H1 (cell line): ENCODE data around the gene INHBC. TPM values are rescaled to one million over a fixed set of nuclear protein-coding genes. Genes with fewer than 3 reads are reported as not detected.

Source experiments
- CTCF ChIA-PET: fragments of 300-600 bp; sonication (Branson Sonifier 250); formaldehyde crosslinking; loops from one replicate; lab custom pipeline; 2021; ENCODE audit not compliant: partially characterized antibody; lab: Charles Lee
- POLR2A ChIA-PET: fragments of 300-600 bp; sonication (Branson Sonifier 250); formaldehyde crosslinking; loops from one replicate; lab custom pipeline; 2021; ENCODE audit warnings: inconsistent platforms; ENCODE audit not compliant: partially characterized antibody; lab: Charles Lee
- DNase-seq, 2 experiments: peaks; one replicate each; pipeline versions ENCODE4 v3.0.0 to v3.0.0-alpha.2; 2010 to 2022; ENCODE audit warnings: low spot score in 2 of 2, low read depth in 1 of 2, mixed read lengths in 1 of 2
- FAIRE-seq: peaks from 2 replicates; lab custom pipeline; 2011; peaks lifted over from hg19 to GRCh38; lab: Jason Lieb, UNC
- H2AFZ ChIP-seq: 2 replicates; pipeline ENCODE4 v1.8.1; 2012; ENCODE audit warnings: low read length, inconsistent platforms
- H2AK5ac ChIP-seq: 2 replicates; pipeline ENCODE4 v1.6.1; 2013; ENCODE audit warnings: low read depth, low read length
- H2BK120ac ChIP-seq: replicated peaks from 2 replicates; pipeline ENCODE3; 2013; ENCODE audit warnings: low read depth, low read length, inconsistent platforms
- H2BK12ac ChIP-seq: 2 replicates; pipeline ENCODE4 v1.6.1; 2013; ENCODE audit warnings: low read depth, low read length
- H2BK15ac ChIP-seq: 2 replicates; pipeline ENCODE4 v1.6.1; 2013; ENCODE audit warnings: low read length
- H2BK20ac ChIP-seq: 2 replicates; pipeline ENCODE4 v1.6.1; 2013; ENCODE audit warnings: low read length
- H2BK5ac ChIP-seq: 2 replicates; pipeline ENCODE4 v1.6.1; 2013; ENCODE audit warnings: low read depth, low read length
- H3K14ac ChIP-seq: 2 replicates; pipeline ENCODE4 v1.6.1; 2013; ENCODE audit warnings: inconsistent platforms; ENCODE audit not compliant: insufficient read length
- H3K18ac ChIP-seq: 2 replicates; pipeline ENCODE4 v1.6.1; 2013; ENCODE audit warnings: low read length; ENCODE audit errors: extremely low read depth
- H3K23ac ChIP-seq: 2 replicates; pipeline ENCODE4 v1.6.1; 2013; ENCODE audit warnings: inconsistent platforms; ENCODE audit not compliant: insufficient read length
- H3K23me2 ChIP-seq: 2 replicates; pipeline ENCODE4 v1.6.1; 2013; ENCODE audit warnings: low read depth, low read length
- H3K27ac ChIP-seq: 2 replicates; pipeline ENCODE4 v1.6.1; 2011; ENCODE audit warnings: low read depth, low read length, inconsistent platforms
- H3K27me3 ChIP-seq, 4 experiments: replicated peaks in 1 of 4; 1 replicate in 1 of 4; 2 replicates in 3 of 4; pipeline versions ENCODE4 v1.6.1 to v1.8.1; 2011 to 2013; ENCODE audit warnings: low read length in 3 of 4, mild to moderate bottlenecking in 3 of 4, inconsistent platforms in 2 of 4, mixed read lengths in 2 of 4, moderate library complexity in 1 of 4; ENCODE audit not compliant: control insufficient read depth in 3 of 4, insufficient read depth in 3 of 4; ENCODE audit errors: extremely low read depth in 1 of 4
- H3K36me3 ChIP-seq, 4 experiments: 2 replicates each; pipeline versions ENCODE4 v1.6.1 to v1.8.1; 2011 to 2013; ENCODE audit warnings: mild to moderate bottlenecking in 4 of 4, low read length in 3 of 4, moderate library complexity in 2 of 4, control low read depth in 1 of 4, inconsistent platforms in 1 of 4; ENCODE audit not compliant: insufficient read depth in 4 of 4, control insufficient read depth in 2 of 4
- H3K4ac ChIP-seq: replicated peaks from 2 replicates; pipeline ENCODE3; 2013; ENCODE audit warnings: low read length, low read depth, mixed read lengths, inconsistent platforms; ENCODE audit not compliant: insufficient read length
- H3K4me1 ChIP-seq, 4 experiments: replicated peaks in 1 of 4; 1 replicate in 1 of 4; 2 replicates in 3 of 4; pipeline versions ENCODE4 v1.6.1 to v1.8.1; 2011 to 2013; ENCODE audit warnings: low read length in 3 of 4, inconsistent platforms in 2 of 4, mixed read lengths in 1 of 4; ENCODE audit not compliant: insufficient read depth in 4 of 4, control insufficient read depth in 3 of 4
- H3K4me2 ChIP-seq, 2 experiments: 2 replicates each; pipeline versions ENCODE4 v1.6.1 to v1.8.1; 2011 to 2013; ENCODE audit warnings: low read depth in 2 of 2, low read length in 2 of 2, control low read depth in 1 of 2, inconsistent platforms in 1 of 2, mild to moderate bottlenecking in 1 of 2; ENCODE audit not compliant: insufficient read depth in 1 of 2
- H3K4me3 ChIP-seq, 4 experiments: fragments of 200-600, 300-600 bp in 1 of 4; sonication (generic), shearing (Covaris generic), sonication (Bioruptor Twin) in 1 of 4; 2 replicates each; pipeline versions ENCODE4 v1.5.1 to v1.8.1; 2011 to 2016; ENCODE audit warnings: low read length in 4 of 4, low read depth in 3 of 4, control low read depth in 2 of 4, inconsistent platforms in 2 of 4, mild to moderate bottlenecking in 2 of 4, mixed read lengths in 1 of 4, moderate library complexity in 1 of 4; ENCODE audit not compliant: insufficient read depth in 2 of 4; ENCODE audit errors: extremely low read depth in 1 of 4
- H3K56ac ChIP-seq: replicated peaks from 2 replicates; pipeline ENCODE3; 2013; ENCODE audit warnings: low read depth, mild to moderate bottlenecking, mixed read lengths, low read length, inconsistent platforms; ENCODE audit not compliant: insufficient read length
- H3K79me1 ChIP-seq: 2 replicates; pipeline ENCODE4 v1.6.1; 2013; ENCODE audit warnings: low read depth, low read length, control low read depth
- H3K79me2 ChIP-seq, 2 experiments: 2 replicates each; pipeline versions ENCODE4 v1.6.1 to v1.8.1; 2012 to 2013; ENCODE audit warnings: low read length in 2 of 2, mild to moderate bottlenecking in 2 of 2, inconsistent platforms in 1 of 2; ENCODE audit not compliant: insufficient read depth in 2 of 2, control insufficient read depth in 1 of 2
- H3K9ac ChIP-seq, 4 experiments: replicated peaks in 1 of 4; 1 replicate in 1 of 4; 2 replicates in 3 of 4; pipeline versions ENCODE4 v1.6.1 to v1.8.1; 2011 to 2013; ENCODE audit warnings: low read depth in 3 of 4, low read length in 3 of 4, control low read depth in 2 of 4, mild to moderate bottlenecking in 2 of 4, moderate library complexity in 2 of 4, inconsistent platforms in 1 of 4; ENCODE audit errors: extremely low read depth in 1 of 4
- H3K9me3 ChIP-seq, 2 experiments: 2 replicates each; pipeline versions ENCODE4 v1.6.1 to v1.8.1; 2012 to 2013; ENCODE audit warnings: mild to moderate bottlenecking in 2 of 2, moderate library complexity in 2 of 2, control low read depth in 1 of 2, inconsistent platforms in 1 of 2, low read depth in 1 of 2, low read length in 1 of 2, mixed read lengths in 1 of 2; ENCODE audit not compliant: insufficient read depth in 2 of 2
- H4K20me1 ChIP-seq, 2 experiments: replicated peaks in 1 of 2; 2 replicates each; pipeline versions ENCODE3 to v1.8.1; 2011 to 2013; ENCODE audit warnings: inconsistent platforms in 2 of 2, low read length in 2 of 2, mild to moderate bottlenecking in 1 of 2; ENCODE audit not compliant: insufficient read depth in 2 of 2, control insufficient read depth in 1 of 2
- H4K5ac ChIP-seq: 2 replicates; pipeline ENCODE4 v1.6.1; 2013; ENCODE audit warnings: low read length, low read depth, mixed read lengths, inconsistent platforms; ENCODE audit not compliant: insufficient read length
- H4K8ac ChIP-seq: 2 replicates; pipeline ENCODE4 v1.8.0; 2013; ENCODE audit warnings: mild to moderate bottlenecking, moderate library complexity, low read length, inconsistent platforms; ENCODE audit not compliant: insufficient read depth; ENCODE audit errors: extremely low read depth
- H4K91ac ChIP-seq: replicated peaks from 2 replicates; pipeline ENCODE3; 2013; ENCODE audit warnings: low read length, mixed read lengths, inconsistent platforms; ENCODE audit not compliant: insufficient read length
- ASH2L ChIP-seq: fragments of 200-600, 300-600 bp; sonication (generic); IDR thresholded peaks from one replicate; pipeline ENCODE4 v1.7.1; 2017; ENCODE audit warnings: low read length
- BCL11A ChIP-seq, 2 experiments: IDR thresholded peaks; one replicate each; pipeline ENCODE4 v1.6.1; 2011; ENCODE audit warnings: low read depth in 2 of 2, low read length in 2 of 2, mild to moderate bottlenecking in 2 of 2
- BRCA1 ChIP-seq: IDR thresholded peaks from 2 replicates; pipeline ENCODE4 v1.6.1; 2012; ENCODE audit warnings: low read depth, low read length, improper control_type of control experiment
- CEBPB ChIP-seq: IDR thresholded peaks from 2 replicates; pipeline ENCODE4 v1.6.1; 2012; ENCODE audit warnings: low read depth, low read length
- GABPA ChIP-seq: IDR thresholded peaks from 2 replicates; pipeline ENCODE4 v1.6.1; 2011; ENCODE audit warnings: mild to moderate bottlenecking, low read length, moderate library complexity, borderline replicate concordance; ENCODE audit not compliant: insufficient read depth
- JUN ChIP-seq: IDR thresholded peaks from 2 replicates; pipeline ENCODE4 v1.6.1; 2011; ENCODE audit warnings: low read depth, mild to moderate bottlenecking, improper control_type of control experiment, low read length
- KDM5A ChIP-seq: fragments of 200-600 bp; IDR thresholded peaks from 2 replicates; pipeline ENCODE4 v1.7.1; 2012; ENCODE audit warnings: mild to moderate bottlenecking, low read length, inconsistent platforms, mixed read lengths
- MAFK ChIP-seq: IDR thresholded peaks from 2 replicates; pipeline ENCODE4 v1.6.1; 2012; ENCODE audit warnings: low read depth, mild to moderate bottlenecking, improper control_type of control experiment, low read length
- POU5F1 ChIP-seq: IDR thresholded peaks from 2 replicates; pipeline ENCODE4 v1.6.1; 2011; ENCODE audit warnings: low read depth, mild to moderate bottlenecking, low read length, moderate library complexity
- RFX5 ChIP-seq: IDR thresholded peaks from 2 replicates; pipeline ENCODE4 v1.6.1; 2011; ENCODE audit warnings: low read depth, low read length, improper control_type of control experiment, borderline replicate concordance
- SUZ12 ChIP-seq: fragments of 200-600 bp; sonication (generic); IDR thresholded peaks from 2 replicates; pipeline ENCODE4 v1.6.1; 2012; ENCODE audit warnings: mild to moderate bottlenecking, inconsistent platforms, low read length, moderate library complexity, mixed read lengths
- TAF1 ChIP-seq: IDR thresholded peaks from 2 replicates; pipeline ENCODE4 v1.6.1; 2011; ENCODE audit warnings: mild to moderate bottlenecking, low read depth, low read length
- TAF7 ChIP-seq: optimal IDR thresholded peaks from 2 replicates; pipeline ENCODE3; 2011; ENCODE audit warnings: low read depth, mild to moderate bottlenecking, inconsistent platforms, low read length, moderate library complexity, borderline replicate concordance
- USF2 ChIP-seq: IDR thresholded peaks from 2 replicates; pipeline ENCODE4 v1.6.1; 2011; ENCODE audit warnings: low read length, improper control_type of control experiment
- WGBS, 2 experiments: shearing (Covaris generic) in 1 of 2; methylation state at CpG; one replicate each; pipeline versions ENCODE4 v1.1.6 to v1.1.7; 2013 to 2015; ENCODE audit warnings: low lambda C conversion rate in 2 of 2, mixed read lengths in 2 of 2, inconsistent platforms in 1 of 2, low coverage in 1 of 2, missing lambda C conversion rate in 1 of 2; ENCODE audit not compliant: insufficient replicate concordance in 2 of 2, insufficient coverage in 1 of 2, insufficient read length in 1 of 2; ENCODE audit errors: extremely low coverage in 1 of 2, missing lambda C conversion rate in 1 of 2; 5-methylcytosine and 5-hydroxymethylcytosine counted together
- polyA plus RNA-seq, 7 experiments: library from polyadenylated mRNA; depleted of rRNA in 3 of 7; stranded (reverse) in 5 of 7; unstranded in 2 of 7; fragments of >200 nt in 5 of 7; fragments of 200-250 nt in 2 of 7; gene quantifications; 1 replicate in 5 of 7; 2 replicates in 1 of 7; 4 replicates in 1 of 7; pipeline versions ENCODE4 v1.2.1 to v1.2.3, GENCODE V29; 2011 to 2013; ENCODE audit warnings: missing spikeins in 2 of 7, mixed read lengths in 2 of 7
- total RNA-seq: library from RNA; stranded (reverse); fragmentation: NEBNext Ultra II Directional; extraction: Animal tissue kit (Norgen Biotek cat#: 25700); gene quantifications from 2 replicates; pipeline ENCODE4 v1.2.1, GENCODE V29; 2021

The INHBC gene
- total and polyA plus RNA-seq, 2 of the 8 experiments (the other 6 are each of a cell fraction or from before 2014, with no cell fraction given), result 0.15 TPM; not detected in 1

DNA sequence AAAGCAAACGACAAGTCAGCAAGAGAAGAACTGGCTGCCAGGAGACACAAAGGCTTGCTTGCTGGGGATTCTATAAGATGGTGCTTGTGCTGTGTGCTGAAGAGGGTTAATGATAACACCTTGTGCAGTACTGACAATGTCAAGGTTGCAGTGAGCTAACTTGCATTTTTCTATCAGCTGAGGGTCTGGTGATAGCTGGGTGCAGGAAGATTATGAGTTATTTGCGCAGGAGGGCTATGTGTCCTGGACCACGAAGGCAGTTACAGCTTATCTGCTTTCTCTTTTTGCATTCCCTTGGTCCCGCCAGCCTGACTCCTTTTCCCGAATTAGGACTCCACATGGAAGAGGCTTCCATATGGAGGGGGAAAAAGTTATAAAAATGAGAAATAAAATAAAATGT lies 46.2 kb upstream of the INHBC start:
- H2AFZ ChIP-seq, result no peak overlapping the region
- H3K4me3 ChIP-seq, result no peak overlapping the region
- ChIA-PET POLR2A (interaction anchor here (1.6 kb wide), 1 partner anchor 41 kb away, joined by 6 read pairs; no protein-coding TSS in a partner anchor), CTCF (interaction anchor here (1.0 to 2.2 kb wide), 3 partner anchors 9 to 64 kb away, joined by 3 to 11 read pairs (median 3); no protein-coding TSS in a partner anchor)
- DNase-seq, result no peak
- H4K20me1 ChIP-seq, result peaks cover 0 to 1% of the 10 kb centered on the region in 2 experiments
- 91% methylated on average over 5 of the region's 5 CpGs; no CpG with 5 or more reads in 1 of the 2 experiments for WGBS, 2 experiments
- no peaks in the 10 kb centered on the region for H3K9me3 ChIP-seq
- H2BK15ac ChIP-seq, result no peak overlapping the region
- no peaks in the 10 kb centered on the region for H3K79me2 ChIP-seq
- H3K27me3 ChIP-seq, result no peaks in the 10 kb centered on the region
- peaks cover 0 to 5% (median 0%) of the 10 kb centered on the region in 4 experiments; a peak in 1 of 7 replicates for H3K4me1 ChIP-seq
- no peak for FAIRE-seq
- H2BK20ac ChIP-seq, result no peak overlapping the region
- H2BK12ac ChIP-seq, result no peak overlapping the region
- no peak overlapping the region for H3K4me2 ChIP-seq
- H3K18ac ChIP-seq, result no peak overlapping the region
- no peak overlapping the region for H3K27ac ChIP-seq
- H3K9ac ChIP-seq, result no peak overlapping the region
- no peak overlapping the region for H2BK5ac ChIP-seq
- no peak overlapping the region for H3K56ac ChIP-seq
- no peaks in the 10 kb centered on the region for H3K23me2 ChIP-seq
- no peak overlapping the region for H4K91ac ChIP-seq
- H4K5ac ChIP-seq, result no peak overlapping the region
- no peak overlapping the region for H3K23ac ChIP-seq
- no peak overlapping the region for H4K8ac ChIP-seq
- no peak overlapping the region for H2BK120ac ChIP-seq
- H2AK5ac ChIP-seq, result no peak overlapping the region
- H3K4ac ChIP-seq, result no peak overlapping the region
- no peaks in the 10 kb centered on the region for H3K79me1 ChIP-seq
- no peaks in the 10 kb centered on the region for H3K36me3 ChIP-seq
- H3K14ac ChIP-seq, result no peak overlapping the region
- TF ChIP-seq MAFK, result no peak
- TF ChIP-seq RFX5, result no peak
- TF ChIP-seq GABPA, result no peak
- TF ChIP-seq BRCA1, result no peak
- no peak for TF ChIP-seq BCL11A (IDR thresholded peaks at IDR 0.05; ENCODE audit: low read depth in 2 of 2, low read length in 2 of 2)
- no peak for TF ChIP-seq JUN
- no peak for TF ChIP-seq ASH2L
- no peak for TF ChIP-seq TAF7
- no peak for TF ChIP-seq TAF1
- TF ChIP-seq SUZ12, result no peak
- no peak for TF ChIP-seq USF2
- no peak for TF ChIP-seq CEBPB
- TF ChIP-seq KDM5A, result no peak
- TF ChIP-seq POU5F1, result no peak
